WTC11 (cell line): Measurements from ENCODE around the gene PSEN1.

Experiments
- CREB1 ChIP-seq: sonication (generic); formaldehyde crosslinking; IDR thresholded peaks from 2 replicates; pipeline ENCODE4 v1.8.0; 2023; ENCODE audit warnings: mild to moderate bottlenecking, missing genetic modification reagents
- CTCF ChIP-seq: fragments of 200-600 bp; IDR thresholded peaks from 2 replicates; pipeline ENCODE4 v1.8.0; 2022; ENCODE audit warnings: antibody characterized with exemption
- ERG ChIP-seq: fragments of 250-450 bp; sonication (Bioruptor Pico); IDR thresholded peaks from 2 replicates; pipeline ENCODE4 v1.8.0; 2021; ENCODE audit warnings: mild to moderate bottlenecking
- NR2C2 ChIP-seq: sonication (generic); formaldehyde crosslinking; IDR thresholded peaks from 2 replicates; pipeline ENCODE4 v1.8.0; 2022; ENCODE audit warnings: mild to moderate bottlenecking, missing genetic modification reagents
- PREB ChIP-seq: sonication (generic); formaldehyde crosslinking; IDR thresholded peaks from 2 replicates; pipeline ENCODE4 v1.8.1; 2022; ENCODE audit warnings: mild to moderate bottlenecking, missing genetic modification reagents, moderate library complexity, borderline replicate concordance
- RELA ChIP-seq: sonication (generic); formaldehyde crosslinking; IDR thresholded peaks from 2 replicates; pipeline ENCODE4 v1.8.1; 2022; ENCODE audit warnings: missing genetic modification reagents, mild to moderate bottlenecking, borderline replicate concordance
- SP1 ChIP-seq: sonication (generic); formaldehyde crosslinking; conservative IDR thresholded peaks from 2 replicates; pipeline ENCODE4 v1.8.1; 2022; ENCODE audit warnings: missing genetic modification reagents
- TCF7 ChIP-seq: sonication (generic); formaldehyde crosslinking; IDR thresholded peaks from 2 replicates; pipeline ENCODE4 v1.8.0; 2022; ENCODE audit warnings: mild to moderate bottlenecking, low read depth, missing genetic modification reagents, moderate library complexity
- USF2 ChIP-seq: sonication (generic); formaldehyde crosslinking; IDR thresholded peaks from 2 replicates; pipeline ENCODE4 v1.8.1; 2023; ENCODE audit warnings: mild to moderate bottlenecking, missing genetic modification reagents, moderate library complexity
- ZNF219 ChIP-seq: sonication (generic); formaldehyde crosslinking; IDR thresholded peaks from 2 replicates; pipeline ENCODE4 v1.8.0; 2023; ENCODE audit warnings: missing genetic modification reagents, mild to moderate bottlenecking, borderline replicate concordance

- TF ChIP-seq TCF7, result no peak
- no peak for TF ChIP-seq ZNF219 (CRISPR knock-in tag)
- TF ChIP-seq SP1 (CRISPR knock-in tag), result no peak
- no peak for TF ChIP-seq NR2C2 (CRISPR knock-in tag)
- TF ChIP-seq RELA (CRISPR knock-in tag), result no peak
- no peak for TF ChIP-seq USF2 (CRISPR knock-in tag)
- TF ChIP-seq CTCF, result no peak
- TF ChIP-seq ERG, result no peak
- no peak for TF ChIP-seq PREB
- TF ChIP-seq CREB1, result no peak
Measured at GRCh38 chr14:73207615-73208014, 71.3 kb downstream of the PSEN1 start.
